Renal cortex interstitium (tissue), 11 donors: ENCODE data around the gene FBXW8. TPM values are rescaled to one million over a fixed set of nuclear protein-coding genes. Genes with fewer than 3 reads are reported as not detected.

ENCODE experiments used
- DNase-seq, 11 donors: peaks; one replicate each; pipeline ENCODE4 v3.0.0-alpha.2; 2013; ENCODE audit warnings: low read depth in 9 of 11, low spot score in 4 of 11; ENCODE audit errors: extremely low read depth in 1 of 11
- polyA plus RNA-seq, 3 donors: library from polyadenylated mRNA; unstranded; fragments of 120-200 nt; gene quantifications; one replicate each; pipeline ENCODE4 v1.2.1, GENCODE V29; 2013; ENCODE audit not compliant: insufficient read length in 3 of 3

The FBXW8 gene
- polyA plus RNA-seq, 3 donors, result 24.4 to 25.3 (median 24.4) TPM

DNA sequence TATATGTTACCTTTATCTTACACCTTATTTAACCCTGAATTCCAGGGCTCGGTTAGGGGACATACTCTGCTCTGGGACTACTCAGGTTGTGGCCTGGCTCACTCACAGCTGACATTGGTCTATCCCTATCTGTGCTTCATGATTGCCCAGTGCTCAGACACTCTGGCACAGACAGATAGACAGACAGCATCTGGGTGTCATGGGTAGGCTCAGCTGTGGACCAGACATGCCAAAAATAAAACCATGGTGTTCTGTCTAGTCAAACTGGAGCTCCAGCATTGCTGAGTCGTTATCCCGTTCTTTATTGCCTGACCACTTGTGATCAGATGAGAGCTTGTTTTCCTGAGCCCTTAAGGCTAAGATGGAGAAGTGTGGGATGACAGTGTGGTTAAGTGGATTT is 29.0 kb downstream of the FBXW8 start:
- DNase-seq, result no peak

DNA sequence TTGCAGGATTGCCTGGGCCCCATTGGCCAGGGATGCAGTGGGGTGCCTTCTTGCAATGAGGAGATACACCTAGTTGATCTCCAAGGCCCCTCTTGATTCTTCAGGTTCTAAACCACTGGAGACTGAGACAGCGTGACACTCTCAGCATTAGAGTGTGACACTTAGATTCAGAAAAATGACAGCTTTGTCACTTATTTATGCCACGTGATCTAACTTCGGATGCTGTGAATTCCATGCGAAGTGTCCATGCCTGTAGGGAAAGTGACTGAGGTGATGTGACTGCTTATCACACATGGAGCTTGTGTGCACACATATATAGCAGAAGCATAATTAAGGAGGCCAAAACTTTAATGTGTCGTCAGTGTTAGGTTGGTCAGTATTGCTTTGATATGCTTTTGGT is 30.4 kb downstream of the FBXW8 start:
- DNase-seq, result no peak

DNA sequence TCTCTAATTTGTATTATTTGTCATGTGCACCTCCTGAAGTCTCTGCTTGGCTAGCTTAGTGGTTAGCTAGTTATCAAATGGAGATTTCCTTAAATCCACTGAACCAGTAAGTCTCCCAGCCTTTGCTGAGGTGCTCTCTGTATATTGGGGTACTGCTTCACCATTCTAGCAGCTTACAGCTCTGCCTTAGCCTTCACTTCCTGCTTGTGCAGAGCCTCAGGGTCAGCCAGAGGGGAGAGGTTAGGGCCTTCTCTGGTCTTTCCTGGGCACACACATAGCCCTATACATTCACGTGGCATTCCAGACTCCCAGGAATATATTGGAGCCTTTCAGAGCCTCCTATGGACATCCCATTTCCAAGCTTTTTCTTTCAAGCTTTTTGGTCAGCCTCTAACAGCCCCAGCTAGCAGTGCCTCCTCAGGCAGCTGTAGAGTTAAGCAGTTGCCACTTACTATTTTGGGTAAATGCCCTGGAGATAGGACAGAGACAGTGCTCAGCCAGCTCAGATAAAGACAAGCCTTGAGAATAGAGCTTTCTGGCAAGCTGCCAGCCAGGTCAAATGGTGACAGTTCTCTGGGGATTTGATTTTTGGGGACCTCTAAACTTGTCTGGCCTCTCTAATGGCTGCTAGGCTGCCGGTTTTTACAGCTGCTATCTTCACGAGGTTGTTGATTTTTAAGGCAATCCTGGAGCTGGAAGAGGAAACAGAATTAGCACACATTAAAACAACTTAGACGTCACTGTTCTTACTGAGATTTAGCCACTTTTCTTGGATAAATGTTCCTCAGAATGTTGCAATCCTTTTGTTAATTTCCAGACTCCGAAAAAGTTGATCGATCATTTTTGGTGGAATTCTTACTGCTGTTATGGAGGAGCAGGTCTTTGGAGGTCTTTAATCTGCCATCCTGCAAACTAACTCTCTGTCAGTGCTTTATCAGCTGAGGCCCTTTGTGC is 32.9 kb downstream of the FBXW8 start:
- DNase-seq, result no peak

DNA sequence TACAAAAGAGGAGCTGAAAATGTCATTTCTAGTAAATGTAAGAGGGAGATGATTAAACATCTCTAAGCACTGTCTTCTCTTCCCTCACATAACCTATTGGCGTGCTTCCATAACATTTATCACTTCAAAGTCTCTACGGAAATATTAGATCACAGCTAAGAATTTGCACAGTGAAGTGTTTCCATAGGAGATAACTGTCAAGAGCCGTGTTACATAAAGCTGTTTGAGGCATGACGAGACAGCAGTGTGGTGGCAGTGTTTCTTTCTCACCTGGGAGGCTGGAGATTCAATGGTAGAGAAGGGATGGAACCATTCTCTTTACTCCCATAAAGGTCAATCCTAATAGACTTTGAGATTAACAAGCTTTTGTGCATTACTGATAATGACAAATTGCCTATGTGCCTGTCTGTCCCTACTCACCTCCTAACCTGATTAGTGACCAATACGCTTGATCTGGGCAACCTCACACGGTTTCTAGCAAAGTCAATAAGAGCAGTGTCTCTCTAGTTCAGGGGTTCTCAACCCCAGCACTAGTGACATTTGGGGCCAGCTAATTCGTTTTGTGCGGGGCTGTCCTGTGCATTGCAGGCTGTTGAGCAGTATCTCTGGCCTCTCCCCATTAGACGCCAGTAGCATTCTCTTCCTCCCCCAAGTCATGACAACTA is 35.3 kb downstream of the FBXW8 start:
- DNase-seq, result no peak

DNA sequence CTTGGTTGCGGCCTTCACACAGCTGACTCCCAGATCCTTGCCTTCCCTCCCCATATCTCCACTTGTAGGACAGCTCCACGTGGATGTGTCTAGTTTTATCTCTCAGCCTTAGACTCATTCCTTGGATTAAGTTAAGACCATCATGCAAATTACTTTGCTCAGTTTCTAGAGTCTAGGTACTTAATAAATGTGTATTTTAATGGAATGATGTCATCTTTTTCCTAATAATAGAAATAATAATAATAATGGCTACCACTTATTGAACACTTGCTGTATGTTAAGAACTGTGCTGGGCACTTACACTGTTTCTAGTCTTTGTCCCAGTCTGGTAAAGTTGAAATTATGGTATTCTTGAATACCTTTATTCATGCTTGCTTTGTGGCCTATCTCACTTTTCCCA is 37.5 kb downstream of the FBXW8 start:
- no peak for DNase-seq

DNA sequence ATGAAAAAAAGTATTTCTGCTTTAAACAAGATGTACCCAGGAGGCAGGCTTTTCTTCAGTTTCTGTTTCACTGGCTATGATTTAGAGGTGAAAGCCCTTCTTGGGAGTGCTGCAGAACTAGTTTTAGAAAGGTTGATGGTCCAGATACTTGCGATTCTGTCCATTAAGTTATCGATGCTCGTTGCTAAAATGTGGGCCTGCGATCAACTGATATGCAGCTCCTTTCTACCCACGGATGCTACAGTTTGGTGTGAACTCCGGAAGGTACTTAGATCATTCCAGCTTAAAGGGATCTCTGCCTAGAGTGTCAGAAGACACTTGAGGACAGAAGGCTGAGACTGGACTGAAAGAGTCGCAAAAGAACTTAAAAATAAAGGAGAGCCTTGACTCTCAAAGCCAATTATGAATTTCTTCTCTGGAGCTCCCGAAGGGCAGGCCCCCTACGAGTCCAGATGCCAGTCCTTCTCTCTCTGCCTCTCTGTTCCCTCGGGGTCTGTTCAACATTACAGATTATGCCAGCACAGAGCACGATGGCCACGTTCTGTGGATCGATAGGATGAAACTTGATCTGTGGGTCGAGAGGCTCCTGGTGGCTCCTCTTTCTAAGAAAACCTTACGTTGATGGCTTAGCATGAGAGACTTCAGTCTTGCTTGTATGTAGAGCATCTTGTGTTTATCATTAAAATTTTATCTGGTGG is 40.0 kb downstream of the FBXW8 start:
- DNase-seq, result no peak

DNA sequence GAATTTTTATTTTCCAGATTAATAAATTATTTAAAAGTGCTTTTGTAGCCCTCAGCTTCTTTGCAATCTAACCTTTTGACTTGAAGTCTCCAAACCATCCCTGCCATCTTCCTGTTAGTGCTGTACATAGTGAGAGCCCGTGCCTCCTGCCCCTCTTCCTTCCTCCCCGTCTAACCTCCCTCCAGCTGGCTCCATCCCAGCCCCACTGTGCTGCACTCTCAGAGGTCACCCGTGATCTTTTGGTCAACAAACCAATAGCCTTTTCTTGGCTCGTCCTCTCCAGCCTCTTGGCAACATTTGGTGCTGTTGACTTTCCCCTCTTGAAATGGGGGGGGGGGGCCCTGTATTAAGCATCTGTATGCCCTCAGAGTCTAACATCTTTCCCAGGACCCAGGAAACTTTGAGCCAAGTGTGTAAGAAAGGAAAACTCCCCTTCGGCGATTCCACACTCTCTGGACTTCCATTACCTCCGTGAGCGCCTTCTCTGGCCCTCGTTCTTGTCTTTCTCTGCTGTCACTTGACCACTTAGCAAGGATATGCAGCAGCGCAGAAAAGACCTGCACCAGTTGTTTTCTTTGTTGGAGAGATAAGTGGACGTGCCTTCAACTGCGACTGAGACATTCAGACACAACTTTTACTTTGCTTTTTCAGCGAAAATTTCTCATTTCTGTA is 44.1 kb downstream of the FBXW8 start:
- DNase-seq, result no peak

DNA sequence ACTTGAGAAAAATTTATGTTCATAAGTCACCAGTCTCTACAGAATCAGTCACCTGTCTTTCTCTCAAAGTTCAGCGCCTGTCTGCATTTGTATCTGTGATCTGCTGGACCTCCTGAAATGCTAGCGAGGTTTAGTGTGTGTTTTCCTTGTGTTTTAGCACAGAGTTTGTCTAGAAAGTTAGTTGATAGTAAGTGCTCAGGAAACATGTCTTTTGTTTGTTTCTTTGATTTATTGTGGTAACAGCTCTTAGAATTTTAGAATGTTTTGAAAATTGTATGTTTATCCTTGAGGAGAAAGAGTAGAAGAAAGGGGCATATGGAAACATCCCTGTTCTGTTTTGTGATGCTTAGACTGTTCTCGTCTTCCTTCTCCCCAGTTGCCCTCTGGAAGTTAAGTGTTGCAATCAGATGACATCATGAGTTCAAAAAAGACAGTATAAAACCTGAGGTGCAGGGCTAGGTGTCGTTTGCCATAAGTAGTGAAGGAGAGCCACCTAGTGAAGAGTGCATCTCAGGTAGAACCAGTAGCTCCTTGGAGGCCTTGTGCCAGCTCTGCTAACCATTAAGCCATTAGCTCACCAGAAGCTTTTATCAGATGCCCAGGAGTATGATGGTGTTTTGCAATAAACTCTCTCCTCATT is 44.8 kb downstream of the FBXW8 start:
- no peak for DNase-seq

DNA sequence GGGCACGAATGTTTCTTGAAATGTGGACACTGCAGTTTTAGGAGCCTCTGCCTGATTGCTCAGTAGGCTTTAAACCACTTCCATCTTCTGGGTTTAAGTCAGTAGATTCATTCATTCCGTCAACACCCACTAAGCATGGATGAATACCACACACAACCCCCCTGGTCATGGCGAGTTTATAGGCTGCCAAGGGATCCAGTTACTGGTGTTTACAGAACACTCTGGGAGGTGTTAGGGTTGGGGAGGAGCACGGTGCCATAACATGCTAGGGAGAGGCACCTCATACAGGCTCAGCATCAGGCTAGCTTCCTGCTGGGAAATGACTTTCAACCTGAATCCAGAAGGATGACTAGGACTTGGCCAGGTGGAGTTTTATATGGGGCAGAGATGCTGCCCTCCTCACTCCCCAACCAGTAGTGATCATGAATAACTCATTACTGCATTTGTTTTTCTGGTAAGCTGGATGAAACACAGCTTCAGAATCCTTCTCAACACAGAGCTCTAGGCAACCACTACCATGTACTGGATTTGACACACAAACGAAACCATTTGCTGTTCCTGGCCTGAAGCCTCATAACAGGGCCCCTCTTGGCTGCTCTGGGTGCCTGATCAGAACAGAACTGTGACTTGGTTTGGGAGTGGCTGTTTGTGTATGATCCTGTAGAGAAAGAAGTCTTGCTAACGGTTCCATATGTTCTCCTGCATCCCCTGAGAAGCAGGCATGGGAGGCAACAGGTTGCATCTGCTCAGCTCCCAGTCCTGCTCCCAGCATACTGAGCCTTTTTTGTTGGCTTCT is 47.9 kb downstream of the FBXW8 start:
- no peak for DNase-seq

DNA sequence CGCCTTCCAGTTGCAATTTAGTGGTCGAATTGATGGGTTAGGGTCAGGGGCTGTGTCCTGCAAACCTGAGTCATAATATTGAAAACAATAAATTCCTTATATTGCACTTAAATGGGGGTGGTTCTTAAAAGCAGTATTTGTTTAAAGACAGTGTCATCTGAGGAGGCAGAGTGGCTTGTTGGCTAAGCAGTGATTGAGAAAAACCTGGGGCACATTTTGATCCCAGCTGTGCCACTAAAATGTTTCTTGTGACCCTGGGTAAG is 48.4 kb downstream of the FBXW8 start:
- DNase-seq, result no peak

DNA sequence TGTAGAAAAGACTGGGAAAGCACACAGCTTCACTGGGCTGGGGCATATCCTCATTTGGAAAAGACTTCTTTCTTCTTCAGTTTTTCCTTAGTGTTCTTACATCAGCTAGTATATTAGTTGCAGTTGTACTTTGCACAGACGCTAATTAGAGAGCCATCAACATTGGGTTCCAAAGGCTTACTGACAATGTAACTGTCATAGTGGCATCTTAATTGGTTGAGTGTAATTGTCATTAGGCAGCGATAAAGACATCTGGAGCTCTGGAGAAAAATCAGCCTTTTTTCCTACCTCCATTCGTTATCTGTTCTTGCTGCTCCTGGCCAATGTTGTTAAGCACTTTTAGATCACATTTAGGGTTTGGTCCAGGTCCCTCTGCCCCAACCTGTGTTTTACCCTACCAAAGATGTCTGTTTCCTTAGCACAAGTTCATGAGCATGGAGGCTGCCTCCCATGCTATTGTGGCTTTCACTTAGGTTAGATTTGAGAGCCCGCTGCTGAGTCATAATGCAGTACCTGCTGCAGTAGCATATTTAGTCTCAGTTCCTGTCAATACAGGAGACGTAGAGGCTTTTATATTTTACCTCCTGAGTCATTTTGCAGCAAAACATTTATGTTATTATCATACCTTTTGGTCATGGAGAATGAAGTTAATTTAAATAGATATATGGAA is 49.2 kb downstream of the FBXW8 start:
- DNase-seq, result no peak

DNA sequence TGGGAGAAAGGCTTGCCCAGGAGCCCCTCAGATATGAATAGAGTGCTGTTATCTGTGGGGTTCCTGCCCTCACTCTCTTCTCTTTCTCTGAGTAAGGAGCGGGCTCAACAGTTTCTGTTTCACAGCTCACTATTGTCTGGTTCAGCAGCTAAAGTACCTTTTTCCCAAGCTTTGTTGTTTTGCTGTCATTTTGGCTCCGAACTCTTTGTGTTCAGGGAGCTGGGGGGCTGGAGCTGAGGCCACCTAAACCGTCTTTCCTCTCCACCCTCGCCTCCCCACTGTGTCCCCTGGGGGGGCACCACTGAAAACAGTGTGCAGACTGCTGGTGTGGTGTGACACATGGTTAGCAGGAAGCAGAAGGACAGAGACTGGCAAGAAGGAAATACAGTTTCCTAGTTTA is 51.4 kb downstream of the FBXW8 start:
- DNase-seq, result no peak

DNA sequence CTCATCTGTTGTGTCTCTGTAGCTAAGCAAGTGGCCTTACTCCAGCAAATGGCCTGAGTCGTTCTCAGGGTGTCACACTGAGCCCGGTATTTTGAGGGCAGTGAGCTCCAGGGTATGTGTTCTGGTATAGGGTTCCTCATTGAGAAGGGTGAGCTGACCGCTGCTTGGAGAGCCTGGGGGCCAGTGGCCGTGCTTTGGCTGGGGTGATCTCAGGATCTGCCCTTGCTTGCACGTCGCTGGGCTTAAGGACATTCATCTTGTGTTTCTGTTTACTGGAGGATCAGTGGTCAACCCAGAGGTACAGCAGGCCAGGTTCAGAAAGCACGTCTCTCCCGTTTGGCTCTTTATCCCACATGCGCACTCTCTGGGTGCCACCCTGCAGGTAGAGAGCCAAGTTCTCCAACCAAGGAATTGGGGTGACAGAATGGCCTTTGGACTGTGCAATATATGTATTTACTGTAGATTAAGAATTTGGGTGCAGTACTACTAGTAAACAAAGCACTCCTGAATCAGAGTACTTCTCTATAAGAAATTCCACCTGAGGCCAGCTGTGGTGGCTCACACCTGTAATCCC is 52.1 kb downstream of the FBXW8 start:
- no peak for DNase-seq

DNA sequence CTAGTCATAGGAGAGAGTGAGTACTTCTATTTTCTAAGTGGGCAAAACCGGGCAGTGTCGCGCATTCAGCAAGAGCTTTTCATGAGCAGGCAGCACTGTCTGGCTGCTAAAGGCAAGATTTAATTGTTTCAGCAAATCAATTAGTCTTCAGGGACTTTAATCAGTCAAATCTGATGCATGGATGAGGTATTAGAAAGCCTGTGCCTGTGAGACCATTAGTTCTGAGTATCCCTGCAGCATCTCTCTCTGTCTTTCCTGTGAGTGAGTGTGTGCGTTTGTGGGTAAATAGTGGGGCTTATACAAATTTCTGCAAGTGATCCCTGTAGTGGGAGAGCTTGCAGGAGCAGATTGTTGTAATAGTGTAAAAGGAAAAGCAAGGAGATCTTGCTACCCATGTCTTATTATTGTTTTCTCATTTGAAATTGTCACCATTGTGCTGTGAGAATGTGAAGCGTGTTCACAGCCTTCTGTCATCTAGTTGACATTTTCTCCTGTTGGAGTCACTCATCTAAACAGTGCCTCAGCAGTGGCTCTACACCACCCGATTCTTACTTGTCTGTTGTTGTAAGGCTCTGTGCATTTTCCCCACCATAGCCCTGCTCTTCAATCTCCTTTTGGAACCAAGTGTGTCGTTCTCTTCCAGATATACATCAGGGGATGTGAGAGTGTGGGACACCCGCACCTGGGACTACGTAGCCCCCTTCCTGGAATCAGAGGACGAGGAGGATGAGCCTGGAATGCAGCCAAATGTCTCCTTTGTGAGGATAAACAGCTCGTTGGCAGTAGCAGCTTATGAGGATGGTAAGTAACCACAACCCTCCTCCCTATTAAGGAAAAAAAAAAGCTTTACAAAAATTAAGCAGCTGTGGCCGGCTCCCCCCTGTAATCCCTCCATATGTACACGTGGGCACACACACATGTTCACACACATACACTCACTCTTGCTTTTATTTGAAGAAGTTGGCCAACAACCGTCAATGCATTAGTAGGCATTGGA is 53.6 kb downstream of the FBXW8 start:
- no peak for DNase-seq

DNA sequence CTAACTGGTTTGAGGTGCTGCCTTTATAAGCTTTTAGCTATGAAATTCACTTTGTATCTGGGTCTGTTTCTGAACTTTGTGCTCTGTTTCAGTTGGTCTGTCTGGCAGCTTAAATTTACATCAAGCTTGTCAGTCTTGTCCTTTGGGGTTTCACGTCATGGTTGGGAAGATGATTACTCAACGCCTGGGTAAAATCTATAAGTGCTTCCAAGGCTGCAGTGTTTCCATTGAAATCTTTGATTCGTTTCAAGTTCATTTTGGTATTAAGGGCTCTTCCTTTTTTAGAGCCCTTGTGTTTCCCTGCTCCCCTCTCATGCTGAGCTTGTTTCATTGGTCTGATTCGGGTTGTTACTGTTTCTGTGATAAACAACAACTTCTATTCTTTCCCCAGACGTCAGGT is 58.2 kb downstream of the FBXW8 start:
- DNase-seq, result no peak
